Coronary artery (tissue), 2 donors: Measurements from ENCODE around the gene SERBP1.

Source experiments
- DNase-seq: peaks from one replicate; pipeline ENCODE4 v3.0.0-alpha.2; 2017; ENCODE audit warnings: low spot score
- H3K27ac ChIP-seq, 2 donors: fragments of 200-600 bp; sonication (generic); one replicate each; pipeline ENCODE4 v1.5.1; 2016 to 2019
- H3K4me3 ChIP-seq: fragments of 200-600 bp; sonication (generic); 2 replicates; pipeline ENCODE4 v1.5.1; 2016; ENCODE audit warnings: mild to moderate bottlenecking, moderate library complexity
- TF ChIP-seq, protein P1 (sequence below): fragments of 200-600 bp; sonication (generic); IDR thresholded peaks from one replicate; pipeline ENCODE4 v1.5.1; 2019; ENCODE audit warnings: antibody characterized with exemption

Gene SERBP1

GRCh38 chr1:67361641-67362040 lies 68.6 kb downstream of the SERBP1 start:
- H3K4me3 ChIP-seq, result no peak overlapping the region
- no peak for DNase-seq
- TF ChIP-seq, protein P1, sequence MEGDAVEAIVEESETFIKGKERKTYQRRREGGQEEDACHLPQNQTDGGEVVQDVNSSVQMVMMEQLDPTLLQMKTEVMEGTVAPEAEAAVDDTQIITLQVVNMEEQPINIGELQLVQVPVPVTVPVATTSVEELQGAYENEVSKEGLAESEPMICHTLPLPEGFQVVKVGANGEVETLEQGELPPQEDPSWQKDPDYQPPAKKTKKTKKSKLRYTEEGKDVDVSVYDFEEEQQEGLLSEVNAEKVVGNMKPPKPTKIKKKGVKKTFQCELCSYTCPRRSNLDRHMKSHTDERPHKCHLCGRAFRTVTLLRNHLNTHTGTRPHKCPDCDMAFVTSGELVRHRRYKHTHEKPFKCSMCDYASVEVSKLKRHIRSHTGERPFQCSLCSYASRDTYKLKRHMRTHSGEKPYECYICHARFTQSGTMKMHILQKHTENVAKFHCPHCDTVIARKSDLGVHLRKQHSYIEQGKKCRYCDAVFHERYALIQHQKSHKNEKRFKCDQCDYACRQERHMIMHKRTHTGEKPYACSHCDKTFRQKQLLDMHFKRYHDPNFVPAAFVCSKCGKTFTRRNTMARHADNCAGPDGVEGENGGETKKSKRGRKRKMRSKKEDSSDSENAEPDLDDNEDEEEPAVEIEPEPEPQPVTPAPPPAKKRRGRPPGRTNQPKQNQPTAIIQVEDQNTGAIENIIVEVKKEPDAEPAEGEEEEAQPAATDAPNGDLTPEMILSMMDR, result no peak
- H3K27ac ChIP-seq, result no peak overlapping the region

- no peak overlapping the region for H3K27ac ChIP-seq
- no peak for DNase-seq
- TF ChIP-seq, protein P1, result no peak
- H3K4me3 ChIP-seq, result no peak overlapping the region
Measured at GRCh38 chr1:67359592-67359991, 70.6 kb downstream of the SERBP1 start.
